ENCODE results near the gene TTLL5.

DNA sequence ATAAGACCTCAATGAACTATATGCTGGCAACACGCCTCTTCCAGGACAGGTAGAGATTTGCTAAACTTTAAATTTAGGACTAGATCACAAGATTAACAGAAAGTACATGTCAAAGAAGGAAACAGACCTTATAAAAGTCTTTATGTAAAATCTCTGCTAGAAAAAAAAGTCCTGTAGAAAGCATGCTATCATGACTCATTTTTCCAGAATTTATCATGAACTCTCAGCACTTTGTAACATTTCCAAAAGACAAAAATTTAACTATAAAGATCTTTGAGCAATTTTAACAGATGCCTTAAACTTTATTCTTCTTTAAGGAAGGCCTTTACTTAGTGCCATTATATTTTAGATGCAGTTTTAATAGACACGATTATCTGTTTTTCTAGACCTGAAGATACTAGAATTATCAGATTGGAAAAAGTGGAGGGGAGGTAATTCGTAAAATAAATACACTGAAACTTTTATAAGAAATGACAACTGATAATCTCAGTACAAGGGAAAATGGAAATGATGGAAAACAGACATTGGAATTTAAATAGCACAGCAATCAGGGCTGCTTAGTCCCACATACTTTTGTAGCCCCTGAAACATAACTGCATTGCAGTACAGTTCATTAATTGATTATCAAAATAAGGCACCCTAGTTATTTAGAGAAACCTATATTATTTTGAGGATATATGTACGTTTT is 92.0 kb downstream of the TTLL5 start:
- TF ChIP-seq CTCF (IDR thresholded peaks at IDR 0.05) (no peak), RARB (CRISPR knock-in tag; IDR thresholded peaks at IDR 0.05) (no peak), POLR2A (IDR thresholded peaks at IDR 0.05; ENCODE audit: low read length) (no peak), USF2 (IDR thresholded peaks at IDR 0.05) (no peak), ESRRA (IDR thresholded peaks at IDR 0.05; ENCODE audit: borderline replicate concordance, low read length) (no peak), EP300 (IDR thresholded peaks at IDR 0.05) (no peak), SMC3 (IDR thresholded peaks at IDR 0.05) (no peak), HOXA7 (CRISPR knock-in tag; IDR thresholded peaks at IDR 0.05) (no peak), JUN (IDR thresholded peaks at IDR 0.05) (no peak), CEBPB (IDR thresholded peaks at IDR 0.05) (no peak), MAZ (IDR thresholded peaks at IDR 0.05; ENCODE audit: borderline replicate concordance, low read depth, low read length) (no peak), CBX8 (IDR thresholded peaks at IDR 0.05) (no peak)

All from A549 (cell line).